ENCODE measurements around the gene SPRY1.

DNA sequence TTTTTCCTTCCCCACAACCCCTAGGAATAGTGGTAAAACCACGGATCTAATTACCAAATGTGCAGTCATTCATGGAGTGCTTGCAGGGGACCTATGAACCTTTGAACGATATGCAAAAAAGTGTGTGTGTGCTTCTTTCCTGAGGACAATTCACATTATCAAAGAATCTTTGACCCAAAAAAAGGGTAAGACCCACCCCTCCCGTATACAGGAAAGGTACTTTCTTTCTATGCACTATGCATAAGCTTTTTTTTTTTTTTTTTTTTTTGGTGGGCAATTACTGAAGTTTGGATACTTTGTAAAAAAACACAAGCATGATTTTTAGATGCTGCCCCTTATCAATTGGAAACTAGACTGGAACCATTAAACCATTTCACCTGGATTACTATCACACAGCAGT, 31.4 kb downstream of the SPRY1 start:
- TF ChIP-seq EZH2 (IDR thresholded peaks at IDR 0.05; ENCODE audit: borderline replicate concordance, insufficient read depth, low read length, poor library complexity, severe bottlenecking) (no peak), TAF1 (IDR thresholded peaks at IDR 0.05; ENCODE audit: low read depth) (no peak), SMC3 (conservative IDR thresholded peaks at IDR 0.05; ENCODE audit: poor library complexity) (no peak), EP300 (conservative IDR thresholded peaks at IDR 0.05; ENCODE audit: poor library complexity, severe bottlenecking) (no peak), MXI1 (conservative IDR thresholded peaks at IDR 0.05; ENCODE audit: poor library complexity, severe bottlenecking) (no peak), POLR2AphosphoS5 (IDR thresholded peaks at IDR 0.05) (no peak)
- TF ChIP-seq, protein P1, sequence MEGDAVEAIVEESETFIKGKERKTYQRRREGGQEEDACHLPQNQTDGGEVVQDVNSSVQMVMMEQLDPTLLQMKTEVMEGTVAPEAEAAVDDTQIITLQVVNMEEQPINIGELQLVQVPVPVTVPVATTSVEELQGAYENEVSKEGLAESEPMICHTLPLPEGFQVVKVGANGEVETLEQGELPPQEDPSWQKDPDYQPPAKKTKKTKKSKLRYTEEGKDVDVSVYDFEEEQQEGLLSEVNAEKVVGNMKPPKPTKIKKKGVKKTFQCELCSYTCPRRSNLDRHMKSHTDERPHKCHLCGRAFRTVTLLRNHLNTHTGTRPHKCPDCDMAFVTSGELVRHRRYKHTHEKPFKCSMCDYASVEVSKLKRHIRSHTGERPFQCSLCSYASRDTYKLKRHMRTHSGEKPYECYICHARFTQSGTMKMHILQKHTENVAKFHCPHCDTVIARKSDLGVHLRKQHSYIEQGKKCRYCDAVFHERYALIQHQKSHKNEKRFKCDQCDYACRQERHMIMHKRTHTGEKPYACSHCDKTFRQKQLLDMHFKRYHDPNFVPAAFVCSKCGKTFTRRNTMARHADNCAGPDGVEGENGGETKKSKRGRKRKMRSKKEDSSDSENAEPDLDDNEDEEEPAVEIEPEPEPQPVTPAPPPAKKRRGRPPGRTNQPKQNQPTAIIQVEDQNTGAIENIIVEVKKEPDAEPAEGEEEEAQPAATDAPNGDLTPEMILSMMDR (IDR thresholded peaks at IDR 0.05; ENCODE audit: poor library complexity, severe bottlenecking): no peak
